IPS-15b (cell line): Measurements from ENCODE around the gene TMEM233.
"Not testable (repeated sequence)": the region's sequence is repeated elsewhere in the genome, so short reads cannot be mapped to it uniquely, and the experiment has no call there.

Source experiments
- H3K27me3 ChIP-seq: one replicate; pipeline ENCODE4 v1.6.1; 2013; ENCODE audit warnings: low read length; ENCODE audit not compliant: control insufficient read depth, insufficient read depth
- H3K36me3 ChIP-seq: one replicate; pipeline ENCODE4 v1.6.1; 2013; ENCODE audit warnings: low read length; ENCODE audit not compliant: control insufficient read depth, insufficient read depth
- H3K4me1 ChIP-seq: one replicate; pipeline ENCODE4 v1.6.1; 2013; ENCODE audit warnings: mild to moderate bottlenecking, low read length; ENCODE audit not compliant: control insufficient read depth, insufficient read depth
- H3K4me3 ChIP-seq: one replicate; pipeline ENCODE4 v1.5.1; 2013; ENCODE audit warnings: low read depth, low read length
- H3K9ac ChIP-seq: one replicate; pipeline ENCODE4 v1.6.1; 2013; ENCODE audit warnings: low read depth, mild to moderate bottlenecking, low read length
- H3K9me3 ChIP-seq: one replicate; pipeline ENCODE4 v1.6.1; 2013; ENCODE audit warnings: mild to moderate bottlenecking, low read length; ENCODE audit not compliant: control insufficient read depth, insufficient read depth

The TMEM233 gene

DNA sequence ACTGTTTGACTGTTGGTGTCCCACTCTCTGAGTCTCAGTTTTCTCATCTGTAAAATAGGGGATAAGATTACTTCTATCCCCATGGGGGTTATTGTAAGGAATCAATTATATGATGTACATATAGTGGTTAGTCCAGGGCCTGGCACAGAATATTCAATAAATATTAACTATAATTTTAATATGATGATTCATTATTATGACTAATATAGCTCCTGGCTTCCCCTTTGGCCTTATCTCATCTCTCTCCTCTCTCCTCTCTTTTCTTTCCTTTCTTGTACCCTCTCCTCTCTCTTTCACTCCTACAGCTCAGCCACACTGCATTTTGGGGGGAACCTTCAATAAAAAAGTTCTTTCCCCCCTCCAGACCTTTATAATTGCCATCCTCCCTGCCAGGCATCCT is 21.1 kb downstream of the TMEM233 start:
- no peaks in the 10 kb centered on the region for H3K9me3 ChIP-seq
- no peaks in the 10 kb centered on the region for H3K4me1 ChIP-seq
- no peak overlapping the region for H3K4me3 ChIP-seq
- H3K9ac ChIP-seq: no peak overlapping the region
- no peaks in the 10 kb centered on the region for H3K27me3 ChIP-seq
- H3K36me3 ChIP-seq: no peaks in the 10 kb centered on the region

DNA sequence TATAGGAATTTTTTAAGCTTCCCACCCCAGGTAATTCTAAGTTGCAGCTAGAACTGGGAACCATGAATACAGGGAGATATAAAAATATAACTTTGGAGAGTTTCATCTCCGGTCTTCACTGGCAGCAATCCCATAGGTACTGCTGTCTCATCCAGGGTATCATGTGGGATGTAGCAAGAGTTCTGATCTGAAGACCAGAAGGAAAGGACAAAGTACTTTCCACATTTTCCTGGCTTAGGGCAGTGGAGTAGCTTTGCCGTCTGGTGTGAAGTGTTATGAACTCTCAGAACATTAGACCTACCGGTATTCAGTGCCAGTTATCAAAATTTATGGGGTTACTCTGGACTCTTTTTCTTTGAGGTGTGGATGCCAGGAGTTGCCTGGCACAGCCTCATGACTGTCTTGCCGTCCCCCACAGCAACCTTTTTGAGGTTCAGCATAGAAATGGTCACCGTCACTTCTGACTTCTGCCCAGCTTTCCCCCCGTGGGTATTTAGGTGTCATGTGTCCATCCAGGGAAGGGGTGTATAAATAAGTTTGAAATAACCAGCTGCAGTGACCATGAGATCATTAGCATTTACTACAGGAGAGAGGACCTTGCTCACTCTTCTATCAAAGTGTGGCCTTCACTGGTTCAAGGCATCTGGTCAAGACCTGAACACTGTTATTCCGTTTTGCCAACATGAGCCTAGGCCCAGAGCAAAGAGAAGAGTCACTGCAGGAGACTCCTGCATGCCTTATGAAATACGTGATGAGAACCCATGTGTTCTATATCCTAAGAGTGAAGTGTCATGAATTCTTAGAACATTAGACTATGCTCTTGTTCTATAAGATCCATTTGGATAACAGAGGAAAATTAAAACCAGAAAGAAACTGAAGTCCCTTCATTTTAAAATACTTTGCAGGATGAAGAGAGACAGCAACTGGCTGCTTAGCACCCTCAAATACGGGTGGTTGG is 22.2 kb downstream of the TMEM233 start:
- Histone ChIP-seq H3K4me3 (no peak overlapping the region), H3K9ac (no peak overlapping the region), H3K36me3 (no peaks in the 10 kb centered on the region), H3K9me3 (no peaks in the 10 kb centered on the region), H3K4me1 (no peaks in the 10 kb centered on the region), H3K27me3 (no peaks in the 10 kb centered on the region)

DNA sequence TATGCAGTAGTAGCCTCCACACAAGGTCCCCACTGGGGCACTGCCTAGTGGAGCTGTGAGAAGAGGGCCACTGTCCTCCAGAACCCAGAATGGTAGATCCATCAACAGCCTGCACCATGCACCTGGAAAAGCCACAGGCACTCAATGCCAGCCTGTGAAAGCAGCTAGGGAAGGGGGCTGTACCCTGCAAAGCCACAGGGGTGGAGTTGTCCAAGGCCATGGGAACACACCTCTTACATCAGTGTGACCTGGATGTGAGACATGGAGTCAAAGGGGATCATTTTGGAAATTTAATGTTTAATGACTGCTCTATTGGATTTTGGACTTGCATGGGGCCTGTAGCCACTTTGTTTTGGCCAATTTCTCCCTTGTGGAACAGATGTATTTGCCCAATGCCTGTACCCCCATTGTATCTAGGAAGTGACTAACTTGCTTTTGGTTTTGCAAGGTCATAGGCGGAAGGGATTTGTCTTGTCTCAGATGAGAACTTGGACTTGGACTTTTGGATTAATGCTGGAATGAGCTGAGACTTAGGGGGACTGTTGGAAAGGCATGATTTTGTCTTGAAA is 24.8 kb downstream of the TMEM233 start:
- not testable (repeated sequence) for H3K4me1 ChIP-seq, H3K9ac ChIP-seq, H3K9me3 ChIP-seq, H3K27me3 ChIP-seq, H3K4me3 ChIP-seq, H3K36me3 ChIP-seq

DNA sequence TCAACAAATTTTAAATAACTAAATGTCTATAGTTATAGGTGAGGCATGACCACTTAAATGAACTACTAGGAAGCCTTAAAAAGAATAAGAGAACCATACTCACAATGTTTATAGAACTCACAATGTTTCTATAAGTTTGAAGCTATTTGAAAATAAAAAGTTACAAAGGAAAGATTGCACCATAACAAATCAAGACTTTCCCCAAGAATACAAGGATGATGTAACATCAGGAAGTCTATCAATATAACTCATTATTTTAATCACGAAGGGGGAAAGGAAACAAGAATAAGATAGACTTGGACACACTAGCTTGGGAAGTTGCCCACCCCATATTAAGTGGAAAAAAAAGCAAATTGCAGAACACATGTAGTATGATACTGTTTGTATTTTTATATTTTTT is 26.9 kb downstream of the TMEM233 start:
- no peaks in the 10 kb centered on the region for H3K27me3 ChIP-seq
- H3K9me3 ChIP-seq: no peaks in the 10 kb centered on the region
- H3K9ac ChIP-seq: no peak overlapping the region
- no peaks in the 10 kb centered on the region for H3K4me1 ChIP-seq
- no peak overlapping the region for H3K4me3 ChIP-seq
- H3K36me3 ChIP-seq: no peaks in the 10 kb centered on the region

DNA sequence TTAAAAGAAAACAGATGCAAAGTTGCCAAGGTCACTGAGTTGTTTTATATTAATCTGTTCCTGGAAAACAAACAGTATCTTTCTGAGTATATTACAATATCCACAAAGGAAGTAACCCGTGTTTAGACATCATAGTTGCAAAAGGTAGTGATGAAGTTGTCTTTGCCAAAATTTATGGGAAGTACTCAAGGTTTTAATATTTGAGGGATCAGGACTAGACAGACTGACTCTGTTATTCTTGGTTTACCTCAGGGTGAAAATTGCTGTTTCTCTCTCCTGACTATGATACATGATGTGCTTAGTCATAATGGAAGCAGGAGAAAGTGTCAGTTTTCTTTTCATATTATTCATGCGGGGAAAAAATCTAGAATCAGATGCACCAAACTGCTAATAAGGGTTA is 28.3 kb downstream of the TMEM233 start:
- Histone ChIP-seq H3K9me3 (no peaks in the 10 kb centered on the region), H3K4me3 (no peak overlapping the region), H3K9ac (no peak overlapping the region), H3K27me3 (no peaks in the 10 kb centered on the region), H3K36me3 (no peaks in the 10 kb centered on the region), H3K4me1 (no peaks in the 10 kb centered on the region)

DNA sequence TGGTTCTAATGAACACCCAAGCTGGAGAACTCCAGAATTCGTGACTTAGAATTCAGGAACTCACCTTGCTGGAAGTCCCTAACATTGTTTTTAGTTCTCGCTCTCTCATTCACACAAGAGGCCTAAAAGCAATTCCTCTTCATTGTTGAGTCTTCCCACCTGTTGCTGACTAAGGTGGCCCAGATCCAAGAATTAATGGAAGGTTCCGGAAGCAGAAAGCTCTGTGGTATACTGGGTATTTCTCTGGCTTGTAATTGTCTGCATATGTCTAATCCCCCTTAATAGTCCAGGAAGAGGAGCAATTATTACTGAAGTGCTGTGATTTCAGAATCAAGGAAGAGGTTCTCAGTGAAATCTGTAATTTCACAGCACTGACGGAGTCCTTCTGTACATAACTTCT is 31.4 kb downstream of the TMEM233 start:
- Histone ChIP-seq H3K4me1 (no peaks in the 10 kb centered on the region), H3K9ac (no peak overlapping the region), H3K36me3 (no peaks in the 10 kb centered on the region), H3K9me3 (no peaks in the 10 kb centered on the region), H3K4me3 (no peak overlapping the region), H3K27me3 (no peaks in the 10 kb centered on the region)

DNA sequence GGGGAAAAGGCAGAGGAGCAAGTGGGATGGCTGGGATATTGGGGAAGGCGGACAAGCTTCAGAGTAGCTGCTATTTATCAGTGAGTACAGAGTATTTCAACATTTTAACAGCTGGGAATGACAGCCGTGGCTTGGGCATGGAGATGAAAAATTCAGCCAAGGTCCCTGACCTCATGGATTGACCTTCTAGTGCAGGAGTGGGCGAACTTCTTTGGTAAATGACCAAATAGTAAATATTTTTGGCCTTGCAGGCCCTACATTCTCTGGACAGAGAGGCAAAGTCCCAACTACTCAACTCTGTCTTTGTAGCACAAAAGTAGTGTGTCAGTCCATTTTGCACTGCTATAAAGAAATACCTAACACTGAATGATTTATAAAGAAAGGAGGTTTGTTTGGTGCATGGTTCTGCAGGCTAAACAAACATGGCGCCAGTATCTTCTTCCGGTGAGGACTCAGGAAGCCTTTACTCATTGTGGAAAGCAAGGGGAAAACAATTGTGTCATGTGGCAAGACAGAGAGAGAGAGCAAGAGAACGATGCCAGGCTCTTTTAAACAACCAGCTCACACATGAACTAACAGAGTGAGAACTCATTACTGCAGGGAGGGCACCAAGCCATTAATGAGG is 33.6 kb downstream of the TMEM233 start:
- Histone ChIP-seq H3K9me3 (no peaks in the 10 kb centered on the region), H3K4me3 (no peak overlapping the region), H3K27me3 (no peaks in the 10 kb centered on the region), H3K36me3 (no peaks in the 10 kb centered on the region), H3K4me1 (no peaks in the 10 kb centered on the region), H3K9ac (no peak overlapping the region)

DNA sequence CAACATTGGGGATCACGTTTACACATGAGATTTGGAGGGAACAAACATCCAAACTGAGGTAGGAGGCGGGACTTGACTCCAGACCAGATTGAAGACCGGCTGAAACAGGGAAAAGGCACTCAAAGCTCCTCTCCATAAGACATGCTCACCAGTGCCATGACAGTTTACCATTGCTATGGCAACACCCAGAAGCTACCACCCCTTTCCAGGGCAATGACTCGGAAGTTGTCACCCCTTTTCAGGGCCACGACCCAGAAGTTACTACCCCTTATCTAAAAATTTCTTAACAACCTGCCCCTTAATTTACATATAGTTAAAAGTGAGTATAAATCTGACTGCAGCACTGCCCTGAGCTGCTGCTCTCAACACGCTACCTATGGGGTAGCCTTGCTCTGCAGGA is 34.1 kb downstream of the TMEM233 start:
- no peaks in the 10 kb centered on the region for H3K36me3 ChIP-seq
- H3K4me1 ChIP-seq: no peaks in the 10 kb centered on the region
- H3K9ac ChIP-seq: no peak overlapping the region
- H3K27me3 ChIP-seq: no peaks in the 10 kb centered on the region
- H3K4me3 ChIP-seq: no peak overlapping the region
- H3K9me3 ChIP-seq: no peaks in the 10 kb centered on the region

DNA sequence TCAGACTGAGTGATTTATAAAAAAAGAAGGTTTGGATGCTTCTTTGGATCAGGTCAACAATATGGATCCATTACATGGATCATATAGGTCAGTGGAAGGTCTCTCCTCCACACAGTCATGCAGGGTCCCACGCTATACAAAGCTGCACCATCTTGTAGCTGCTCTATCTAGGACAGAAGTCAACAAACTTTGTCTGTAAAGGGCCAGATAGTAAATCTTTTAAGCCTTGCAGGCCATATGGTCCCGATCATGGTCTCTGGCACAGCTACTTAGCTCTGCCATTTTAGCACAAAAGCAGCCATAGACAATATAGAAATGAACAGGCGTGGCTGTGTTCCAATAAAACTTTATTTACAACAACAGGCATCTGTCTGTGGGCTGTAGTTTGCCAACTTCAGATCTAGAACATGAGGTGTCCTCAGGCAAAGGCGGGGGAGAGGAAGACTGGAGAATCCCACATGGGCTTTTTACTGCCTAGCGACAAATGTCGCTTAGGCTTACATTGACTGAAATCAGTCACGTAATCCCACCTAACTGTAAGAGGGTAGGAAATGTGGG is 36.7 kb downstream of the TMEM233 start:
- Histone ChIP-seq H3K4me1 (no peaks in the 10 kb centered on the region), H3K27me3 (no peaks in the 10 kb centered on the region), H3K9ac (no peak overlapping the region), H3K9me3 (no peaks in the 10 kb centered on the region), H3K36me3 (no peaks in the 10 kb centered on the region), H3K4me3 (no peak overlapping the region)

DNA sequence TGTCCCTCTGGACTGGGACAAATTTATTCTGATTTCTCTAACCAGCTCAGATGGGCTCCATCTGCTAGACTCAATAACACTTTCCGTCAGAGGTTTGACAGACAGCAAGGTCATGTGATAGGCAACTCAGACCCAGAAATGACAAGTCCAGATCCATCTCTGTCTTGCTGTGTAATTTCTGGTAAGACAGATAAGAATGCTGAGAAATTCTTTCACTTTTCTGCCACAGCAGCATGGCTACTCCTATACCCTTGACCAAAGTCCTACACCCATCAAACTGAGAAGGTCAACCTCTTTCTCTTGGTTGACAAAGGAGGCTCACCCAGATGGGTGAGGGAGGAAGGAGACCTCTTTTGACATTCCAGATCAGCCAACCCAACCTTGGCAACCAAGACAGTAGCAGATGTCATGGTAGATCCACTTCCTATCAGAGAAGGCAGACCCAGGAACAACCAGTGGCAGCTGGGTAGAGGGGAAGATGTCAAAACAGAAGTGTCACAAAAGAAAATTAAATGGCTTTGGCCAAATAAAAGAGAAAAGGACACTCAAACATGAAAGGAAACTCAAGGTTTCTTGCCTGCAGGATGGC is 37.5 kb downstream of the TMEM233 start:
- no peaks in the 10 kb centered on the region for H3K36me3 ChIP-seq

DNA sequence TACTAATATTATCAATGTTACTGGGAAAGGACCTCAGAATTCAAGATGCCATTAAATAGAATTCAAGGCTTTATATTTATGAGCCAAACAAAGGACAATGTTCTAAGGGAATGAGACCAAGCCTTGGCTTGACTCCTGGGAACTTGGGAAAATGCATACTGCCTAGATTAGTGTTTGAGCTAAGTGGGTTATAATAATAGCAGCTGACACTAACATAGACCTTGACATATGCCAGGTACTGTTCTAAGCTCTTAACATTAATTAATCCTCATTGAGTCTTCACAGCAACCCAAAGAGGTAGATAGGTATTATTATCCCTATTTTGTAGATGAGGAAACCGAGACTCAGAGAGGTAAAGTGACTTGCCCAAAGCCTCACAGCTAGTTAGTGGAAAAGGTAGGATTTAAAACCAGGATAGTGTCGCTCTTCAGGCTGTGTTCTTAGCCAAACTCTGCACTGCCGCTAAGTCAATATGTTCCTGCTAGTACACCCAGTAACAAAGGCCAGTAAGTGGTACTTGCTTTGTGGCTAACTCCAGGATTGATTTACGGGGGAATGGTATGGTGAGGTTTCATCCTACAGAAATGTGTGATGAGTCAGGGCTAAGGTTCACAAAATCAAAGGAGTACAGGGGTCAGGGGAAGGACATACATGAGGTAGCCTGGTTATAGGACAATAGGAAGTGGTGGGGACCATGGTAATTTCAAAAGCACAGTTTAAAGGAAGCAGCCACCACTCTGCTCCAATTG is 38.5 kb downstream of the TMEM233 start:
- Histone ChIP-seq H3K27me3 (no peaks in the 10 kb centered on the region), H3K9me3 (no peaks in the 10 kb centered on the region), H3K4me3 (no peak overlapping the region), H3K36me3 (no peaks in the 10 kb centered on the region), H3K9ac (no peak overlapping the region), H3K4me1 (no peaks in the 10 kb centered on the region)

More for the DNA sequence above, 37.5 kb downstream of the TMEM233 start:
- Histone ChIP-seq H3K9ac (no peak overlapping the region), H3K9me3 (no peaks in the 10 kb centered on the region), H3K4me1 (no peaks in the 10 kb centered on the region), H3K27me3 (no peaks in the 10 kb centered on the region), H3K4me3 (no peak overlapping the region)
